GM12801 (cell line): ENCODE data around the gene NAA16.

Experiments
- CTCF ChIP-seq: IDR thresholded peaks from one replicate; pipeline ENCODE4 v1.5.1; 2011; ENCODE audit warnings: control low read depth; ENCODE audit not compliant: insufficient read length; ENCODE audit errors: extremely low read depth

NAA16 gene

DNA sequence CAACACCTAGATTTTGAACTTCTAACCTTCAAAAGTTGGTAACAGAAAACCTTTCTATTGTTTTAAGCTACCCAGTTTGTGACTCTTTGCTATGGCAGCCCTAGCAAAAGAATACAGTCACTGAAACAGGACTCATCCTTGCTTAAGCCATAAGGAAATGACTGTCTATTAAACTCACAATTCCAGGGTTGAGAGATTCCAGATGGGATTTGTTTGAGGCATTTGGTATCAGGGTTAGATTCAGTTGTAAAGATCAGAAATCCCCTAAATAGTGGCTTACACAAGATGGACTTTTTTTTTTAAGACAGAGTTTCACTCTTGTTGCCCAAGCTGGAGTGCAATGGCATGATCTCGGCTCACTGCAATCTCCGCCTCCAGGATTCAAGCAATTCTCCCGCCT, 105.2 kb downstream of the NAA16 start:
- no peak for TF ChIP-seq CTCF

DNA sequence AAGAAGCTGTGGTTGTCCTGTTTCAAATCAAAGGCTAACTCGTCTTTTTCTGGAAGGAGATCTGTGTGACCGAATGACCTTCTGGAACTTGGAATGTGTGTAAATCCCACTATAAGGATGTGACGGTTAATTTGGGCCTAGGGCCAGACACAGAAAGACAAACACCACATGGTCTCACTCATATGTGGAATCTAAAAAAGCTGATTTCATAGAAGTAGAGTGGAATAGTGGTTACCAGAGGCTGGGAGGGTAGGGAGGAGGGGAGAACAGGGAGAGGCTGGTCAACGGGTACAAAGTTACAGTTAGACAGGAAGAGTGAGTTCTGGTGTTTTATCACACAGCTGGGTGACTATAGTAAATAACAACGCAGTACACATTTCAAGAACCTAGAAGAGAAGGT, 107.0 kb downstream of the NAA16 start:
- no peak for TF ChIP-seq CTCF

- TF ChIP-seq CTCF, result no peak
Observed at GRCh38 chr13:41418731-41419130, 107.7 kb downstream of the NAA16 start.

GRCh38 chr13:41419206-41419605, 108.1 kb downstream of the NAA16 start:
- no peak for TF ChIP-seq CTCF

GRCh38 chr13:41420146-41420545, 109.1 kb downstream of the NAA16 start:
- TF ChIP-seq CTCF, result no peak

DNA sequence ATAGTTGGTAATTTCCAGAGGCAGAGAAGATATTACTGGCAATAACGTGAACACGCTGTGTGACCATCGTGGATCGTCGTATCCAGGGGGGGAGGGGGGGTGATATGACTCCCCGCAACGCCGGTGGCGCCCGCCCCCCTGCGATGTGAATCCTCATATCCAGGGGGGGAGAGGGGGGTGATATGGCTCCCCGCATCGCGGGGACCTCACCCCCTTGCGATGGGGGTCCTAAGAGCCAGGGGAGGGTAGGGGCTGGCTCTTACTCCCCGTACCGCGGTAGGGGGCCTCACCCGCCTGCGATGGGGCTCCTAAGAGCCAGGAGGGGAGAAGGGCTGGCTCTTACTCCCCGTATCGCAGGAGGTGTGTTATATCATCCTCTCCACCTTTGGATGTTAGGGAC, 115.0 kb downstream of the NAA16 start:
- no peak for TF ChIP-seq CTCF
